Thyroid gland (tissue), 4 donors: ENCODE measurements around the gene BHLHE41.

Source experiments
- POLR2A ChIP-seq, 2 donors: fragments of 450-650 bp; IDR thresholded peaks; one replicate each; pipeline ENCODE4 v1.6.1; 2017; ENCODE audit warnings: antibody characterized with exemption in 2 of 2, mild to moderate bottlenecking in 2 of 2, moderate library complexity in 1 of 2
- TF ChIP-seq, protein P1 (sequence below), 6 experiments: fragments of 200-600 bp in 3 of 6; fragments of 450-650 bp in 3 of 6; sonication (generic) in 3 of 6; IDR thresholded peaks; one replicate each; pipeline ENCODE4 v1.5.1; 2016 to 2019; ENCODE audit warnings: antibody characterized with exemption in 6 of 6, mild to moderate bottlenecking in 2 of 6, inconsistent platforms in 1 of 6, moderate library complexity in 1 of 6

DNA sequence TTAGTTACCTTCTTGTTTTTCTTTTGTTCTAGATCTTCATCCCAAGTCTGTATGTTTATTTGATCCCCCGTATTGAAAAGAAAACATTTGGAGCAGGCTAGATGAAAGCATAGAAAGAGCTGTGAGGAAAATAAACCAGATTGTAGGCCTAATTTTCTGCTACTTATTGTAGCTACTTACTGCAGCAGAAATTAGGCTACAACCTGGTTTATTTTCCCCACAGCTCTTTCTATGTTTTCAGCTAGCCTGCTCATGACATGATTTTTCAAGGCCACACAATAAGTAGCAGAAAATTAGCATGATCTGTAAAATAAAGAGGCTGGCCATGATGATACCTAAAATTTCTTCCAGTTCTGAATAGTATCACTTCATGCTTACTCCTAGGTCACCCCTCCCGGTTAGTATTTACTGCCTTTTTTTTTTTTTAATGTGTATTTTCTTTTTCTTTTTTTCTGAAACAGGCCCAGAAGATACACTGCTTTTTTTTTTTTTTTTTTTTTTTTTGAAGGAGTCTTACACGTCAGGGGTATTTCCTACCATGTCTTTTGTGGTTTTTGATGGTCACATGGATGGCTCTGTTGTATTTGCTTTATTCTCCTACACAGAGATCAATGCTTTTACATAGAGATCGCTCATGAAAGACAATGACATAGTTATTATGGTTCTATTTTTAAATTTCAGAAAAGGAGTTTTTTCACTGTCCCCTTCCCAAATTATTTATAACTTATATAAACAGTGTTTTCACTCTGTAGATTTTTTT lies 32.3 kb downstream of the BHLHE41 start:
- TF ChIP-seq POLR2A (IDR thresholded peaks at IDR 0.05), result no peak
- TF ChIP-seq, protein P1, sequence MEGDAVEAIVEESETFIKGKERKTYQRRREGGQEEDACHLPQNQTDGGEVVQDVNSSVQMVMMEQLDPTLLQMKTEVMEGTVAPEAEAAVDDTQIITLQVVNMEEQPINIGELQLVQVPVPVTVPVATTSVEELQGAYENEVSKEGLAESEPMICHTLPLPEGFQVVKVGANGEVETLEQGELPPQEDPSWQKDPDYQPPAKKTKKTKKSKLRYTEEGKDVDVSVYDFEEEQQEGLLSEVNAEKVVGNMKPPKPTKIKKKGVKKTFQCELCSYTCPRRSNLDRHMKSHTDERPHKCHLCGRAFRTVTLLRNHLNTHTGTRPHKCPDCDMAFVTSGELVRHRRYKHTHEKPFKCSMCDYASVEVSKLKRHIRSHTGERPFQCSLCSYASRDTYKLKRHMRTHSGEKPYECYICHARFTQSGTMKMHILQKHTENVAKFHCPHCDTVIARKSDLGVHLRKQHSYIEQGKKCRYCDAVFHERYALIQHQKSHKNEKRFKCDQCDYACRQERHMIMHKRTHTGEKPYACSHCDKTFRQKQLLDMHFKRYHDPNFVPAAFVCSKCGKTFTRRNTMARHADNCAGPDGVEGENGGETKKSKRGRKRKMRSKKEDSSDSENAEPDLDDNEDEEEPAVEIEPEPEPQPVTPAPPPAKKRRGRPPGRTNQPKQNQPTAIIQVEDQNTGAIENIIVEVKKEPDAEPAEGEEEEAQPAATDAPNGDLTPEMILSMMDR (IDR thresholded peaks at IDR 0.05), result no peak
